Right cardiac atrium (tissue), 5 donors: ENCODE measurements around the gene SHISAL2A. TPM values are rescaled to one million over a fixed set of nuclear protein-coding genes. Genes with fewer than 3 reads are reported as not detected.

ENCODE experiments used
- ATAC-seq, 2 donors: fragments of 200-7000 bp; cut with Tn5 transposase; one replicate each; pipeline versions ENCODE4 v1.8.0 to v1.9.1; 2020; ENCODE audit warnings: moderate library complexity in 2 of 2, mild to moderate bottlenecking in 1 of 2
- DNase-seq, 3 donors: peaks; one replicate each; pipeline ENCODE4 v3.0.0-alpha.2; 2020
- H3K27ac ChIP-seq: one replicate; pipeline ENCODE4 v1.5.1; 2013; ENCODE audit warnings: mild to moderate bottlenecking, low read length, control low read depth, moderate library complexity
- H3K27me3 ChIP-seq: one replicate; pipeline ENCODE4 v1.6.1; 2013; ENCODE audit not compliant: control insufficient read depth, insufficient read depth
- H3K4me1 ChIP-seq: one replicate; pipeline ENCODE4 v1.6.1; 2013; ENCODE audit warnings: low read length; ENCODE audit not compliant: control insufficient read depth, insufficient read depth
- H3K4me3 ChIP-seq: one replicate; pipeline ENCODE4 v1.5.1; 2013; ENCODE audit warnings: low read length, control low read depth
- H3K9me3 ChIP-seq: one replicate; pipeline ENCODE4 v1.6.1; 2013; ENCODE audit warnings: low read length; ENCODE audit not compliant: control insufficient read depth
- WGBS: extraction: QIAGEN DNeasy Blood & Tissue Kit; methylation state at CpG from one replicate; pipeline ENCODE4 v1.1.7; 2013; 5-methylcytosine and 5-hydroxymethylcytosine counted together
- intact Hi-C, 4 donors: fragments of 100-400 bp; cut with DNase I; formaldehyde crosslinking; loops; one replicate each; pipeline versions ENCODE4 v1.11.0 to v1.14.0; 2022 to 2023
- long read RNA-seq, 4 donors: library from polyadenylated mRNA; unstranded; transcript quantifications; one replicate each; pipeline ENCODE4 v2.0.0, GENCODE V29; 2020 to 2021
- polyA plus RNA-seq: library from polyadenylated mRNA; stranded (reverse); fragments of 200-250 nt; gene quantifications from one replicate; pipeline ENCODE4 v1.2.3, GENCODE V29; 2013
- total RNA-seq, 4 donors: library from RNA; stranded (reverse); fragmentation: NEBNext Ultra II Directional; extraction: Animal tissue kit (Norgen Biotek cat#: 25700); gene quantifications; one replicate each; pipeline ENCODE4 v1.2.1, GENCODE V29; 2021
- donor health status: healthy with polysubstance abuse.
- donor health status: DM: no; HTN: yes; CAD: no.
- donor health status: DM: no; HTN: no; CAD: no.
- donor health status: DM: no; HTN: yes; CAD: no; lungs with severe emphysema.
- donor health status: DM: yes; HTN: yes; CAD: no.

Gene SHISAL2A
- total RNA-seq, result not detected
- polyA plus RNA-seq, result not detected
- long read RNA-seq, donor 1, partial matches to known transcripts, result 0 of 1 reads
- long read RNA-seq, donor 1, other reads (novel, unspliced or antisense), result 1 of 1 reads
- long read RNA-seq, donor 2, result 0 reads
- long read RNA-seq, donor 3, result 0 reads
- long read RNA-seq, donor 4, result 0 reads

GRCh38 chr1:52632732-52633290, at the start of gene SHISAL2A:
Gene SHISAL2A, plus strand, starts transcription at chr1:52633168. Its CDS starts 326 bp downstream, at chr1:52633494.
- 11% methylated on average over 53 of the region's 53 CpGs for WGBS
- intact Hi-C loops, result no loop called here
- no peaks in the 10 kb centered on the region for H3K27me3 ChIP-seq
- peak within 1 kb of the TSS; percentile 39 for H3K4me3 ChIP-seq
- H3K4me1 ChIP-seq, result peaks cover 3% of the 10 kb centered on the region
- no peak within 1 kb of the TSS for H3K27ac ChIP-seq
- DNase-seq (peak; percentile 21 to 73 (median 71)), ATAC-seq (peak; percentile 47 to 70)
- no peaks in the 10 kb centered on the region for H3K9me3 ChIP-seq

GRCh38 chr1:52585474-52585873, 47.5 kb upstream of the SHISAL2A start:
- Histone ChIP-seq H3K27me3 (no peaks in the 10 kb centered on the region), H3K4me3 (no peak overlapping the region), H3K4me1 (no peaks in the 10 kb centered on the region), H3K9me3 (no peaks in the 10 kb centered on the region), H3K27ac (no peak overlapping the region)
- 88% methylated on average over 1 of the region's 1 CpG for WGBS
- intact Hi-C loops, result no loop called here
- ATAC-seq (no peak), DNase-seq (no peak)

GRCh38 chr1:52588027-52588426, 44.9 kb upstream of the SHISAL2A start:
- no peak overlapping the region for H3K4me3 ChIP-seq
- ATAC-seq, result no peak
- H3K9me3 ChIP-seq, result no peaks in the 10 kb centered on the region
- no peaks in the 10 kb centered on the region for H3K27me3 ChIP-seq
- DNase-seq, result no peak
- H3K4me1 ChIP-seq, result no peaks in the 10 kb centered on the region
- H3K27ac ChIP-seq, result no peak overlapping the region
- intact Hi-C loops, result no loop called here

- intact Hi-C loops, result no loop called here
- DNase-seq, result no peak
- Histone ChIP-seq H3K4me1 (no peaks in the 10 kb centered on the region), H3K27me3 (no peaks in the 10 kb centered on the region), H3K27ac (no peak overlapping the region), H3K9me3 (no peaks in the 10 kb centered on the region), H3K4me3 (no peak overlapping the region)
- ATAC-seq, result no peak
- WGBS, result 58% methylated on average over 1 of the region's 1 CpG
Measured at GRCh38 chr1:52588535-52588934, 44.4 kb upstream of the SHISAL2A start.

GRCh38 chr1:52590266-52590665, 42.7 kb upstream of the SHISAL2A start:
- no peak for DNase-seq
- Histone ChIP-seq H3K27ac (no peak overlapping the region), H3K27me3 (no peaks in the 10 kb centered on the region), H3K9me3 (no peaks in the 10 kb centered on the region), H3K4me3 (no peak overlapping the region), H3K4me1 (no peaks in the 10 kb centered on the region)
- intact Hi-C loops, result no loop called here
- WGBS, result 56% methylated on average over 6 of the region's 6 CpGs
- no peak for ATAC-seq

- ATAC-seq (no peak), DNase-seq (no peak)
- Histone ChIP-seq H3K9me3 (no peaks in the 10 kb centered on the region), H3K27ac (no peak overlapping the region), H3K4me3 (no peak overlapping the region), H3K27me3 (no peaks in the 10 kb centered on the region), H3K4me1 (no peaks in the 10 kb centered on the region)
- intact Hi-C loops, result no loop called here
- WGBS, result 70% methylated on average over 5 of the region's 5 CpGs
Measured at GRCh38 chr1:52592637-52593323, 40.2 kb upstream of the SHISAL2A start.

- no peaks in the 10 kb centered on the region for H3K27me3 ChIP-seq
- no peak for ATAC-seq
- intact Hi-C loops, result no loop called here
- 92% methylated on average over 1 of the region's 1 CpG for WGBS
- H3K4me1 ChIP-seq, result no peaks in the 10 kb centered on the region
- no peak overlapping the region for H3K4me3 ChIP-seq
- no peak for DNase-seq
- H3K9me3 ChIP-seq, result no peaks in the 10 kb centered on the region
- no peak overlapping the region for H3K27ac ChIP-seq
Measured at GRCh38 chr1:52593495-52593894, 39.5 kb upstream of the SHISAL2A start.

GRCh38 chr1:52595061-52595460, 37.9 kb upstream of the SHISAL2A start:
- Histone ChIP-seq H3K27ac (no peak overlapping the region), H3K4me1 (no peaks in the 10 kb centered on the region), H3K4me3 (no peak overlapping the region), H3K27me3 (no peaks in the 10 kb centered on the region), H3K9me3 (no peaks in the 10 kb centered on the region)
- 49% methylated on average over 3 of the region's 3 CpGs for WGBS
- DNase-seq (no peak), ATAC-seq (no peak)
- intact Hi-C loops, result no loop called here

- Histone ChIP-seq H3K9me3 (no peaks in the 10 kb centered on the region), H3K27me3 (no peaks in the 10 kb centered on the region), H3K4me1 (peaks cover 3% of the 10 kb centered on the region), H3K4me3 (no peak overlapping the region), H3K27ac (no peak overlapping the region)
- DNase-seq, result no peak
- no peak for ATAC-seq
- intact Hi-C loops, result no loop called here
- whole genome bisulfite sequencing, result 77% methylated on average over 2 of the region's 2 CpGs
Measured at GRCh38 chr1:52597912-52598311, 35.1 kb upstream of the SHISAL2A start.

GRCh38 chr1:52598729-52599128, 34.2 kb upstream of the SHISAL2A start:
- no peak overlapping the region for H3K27ac ChIP-seq
- H3K27me3 ChIP-seq, result no peaks in the 10 kb centered on the region
- peaks cover 3% of the 10 kb centered on the region for H3K4me1 ChIP-seq
- DNase-seq (no peak), ATAC-seq (no peak)
- intact Hi-C loops, result no loop called here
- WGBS, result 95% methylated on average over 7 of the region's 7 CpGs
- no peak overlapping the region for H3K4me3 ChIP-seq
- no peaks in the 10 kb centered on the region for H3K9me3 ChIP-seq

GRCh38 chr1:52599236-52599635, 33.7 kb upstream of the SHISAL2A start:
- no peaks in the 10 kb centered on the region for H3K9me3 ChIP-seq
- no peak overlapping the region for H3K27ac ChIP-seq
- ATAC-seq, result no peak
- WGBS, result 93% methylated on average over 7 of the region's 7 CpGs
- peaks cover 6% of the 10 kb centered on the region for H3K4me1 ChIP-seq
- no peaks in the 10 kb centered on the region for H3K27me3 ChIP-seq
- H3K4me3 ChIP-seq, result no peak overlapping the region
- DNase-seq, result no peak
- intact Hi-C loops, result no loop called here
